PC-3 (cell line): ENCODE results near the gene IGSF9B. TPM values are rescaled to one million over a fixed set of nuclear protein-coding genes. Genes with fewer than 3 reads are reported as not detected.

Experiments
- ATAC-seq: fragments of 200-7000 bp; cut with Tn5 transposase; 2 replicates; pipeline ENCODE4 v1.9.1; 2020; ENCODE audit warnings: mild to moderate bottlenecking, moderate library complexity
- BruUV-seq: library from RNA; stranded (reverse); fragments of 400-500 nt; replicated peaks from 2 replicates; lab custom pipeline; 2021; lab: Mats Ljungman, UMichigan
- CTCF ChIA-PET: fragments of 300-600 bp; sonication (Branson Sonifier 250); formaldehyde crosslinking; loops from one replicate; lab custom pipeline; 2022; ENCODE audit warnings: antibody characterized with exemption; lab: Charles Lee
- POLR2A ChIA-PET: fragments of 300-600 bp; sonication (Branson Sonifier 250); formaldehyde crosslinking; loops from one replicate; lab custom pipeline; 2022; ENCODE audit warnings: antibody characterized with exemption; ENCODE audit not compliant: unreplicated experiment; lab: Charles Lee
- DNase-seq: peaks from one replicate; pipeline ENCODE4 v3.0.0-alpha.2; 2015
- H2AFZ ChIP-seq: fragments of 300-600 bp; sonication (generic); 2 replicates; pipeline ENCODE4 v1.6.0; 2016; ENCODE audit warnings: antibody characterized with exemption, low read length
- H3F3A ChIP-seq: fragments of 300-600 bp; sonication (generic); one replicate; pipeline ENCODE4 v1.6.0; 2017; ENCODE audit warnings: antibody characterized with exemption, low read length, control low read depth, mild to moderate bottlenecking; ENCODE audit not compliant: unreplicated experiment
- H3K27ac ChIP-seq: fragments of 300-600 bp; sonication (generic); 2 replicates; pipeline ENCODE4 v1.5.1; 2016; ENCODE audit warnings: mild to moderate bottlenecking, low read length
- H3K27me3 ChIP-seq: fragments of 300-600 bp; sonication (generic); 2 replicates; pipeline ENCODE4 v1.6.1; 2016; ENCODE audit warnings: low read length, mixed read lengths
- H3K36me3 ChIP-seq: fragments of 300-600 bp; sonication (generic); 2 replicates; pipeline ENCODE4 v1.6.1; 2016; ENCODE audit warnings: low read depth, mixed run types, low read length, mixed read lengths
- H3K4me1 ChIP-seq: fragments of 300-600 bp; sonication (generic); 2 replicates; pipeline ENCODE4 v1.5.1; 2016; ENCODE audit warnings: low read length; ENCODE audit not compliant: insufficient read depth
- H3K4me2 ChIP-seq: fragments of 300-600 bp; sonication (generic); 2 replicates; pipeline ENCODE4 v1.6.0; 2016; ENCODE audit warnings: low read length
- H3K4me3 ChIP-seq: fragments of 300-600 bp; sonication (generic); 2 replicates; pipeline ENCODE4 v1.5.1; 2016; ENCODE audit warnings: mild to moderate bottlenecking, low read length, mixed read lengths
- H3K79me2 ChIP-seq: fragments of 300-600 bp; sonication (generic); 2 replicates; pipeline ENCODE4 v1.6.1; 2017; ENCODE audit warnings: low read length, mixed read lengths
- H3K9ac ChIP-seq: fragments of 300-600 bp; sonication (generic); 2 replicates; pipeline ENCODE4 v1.6.0; 2016; ENCODE audit warnings: mild to moderate bottlenecking, low read length
- H3K9me2 ChIP-seq: fragments of 300-600 bp; sonication (generic); replicated peaks from 2 replicates; pipeline ENCODE4 v1.6.1; 2016; ENCODE audit warnings: mixed run types, low read length, mixed read lengths
- H3K9me3 ChIP-seq: fragments of 300-600 bp; sonication (generic); 2 replicates; pipeline ENCODE4 v1.6.1; 2016; ENCODE audit warnings: low read length, mixed read lengths
- H4K20me1 ChIP-seq: fragments of 300-600 bp; sonication (generic); 2 replicates; pipeline ENCODE4 v1.6.1; 2016; ENCODE audit warnings: low read length, mixed read lengths
- EZH2 ChIP-seq: fragments of 300-600 bp; sonication (generic); IDR thresholded peaks from one replicate; pipeline ENCODE4 v1.6.1; 2017; ENCODE audit warnings: antibody characterized with exemption, mild to moderate bottlenecking, low read length; ENCODE audit not compliant: unreplicated experiment
- EZH2phosphoT487 ChIP-seq: fragments of 300-600 bp; sonication (generic); IDR thresholded peaks from 2 replicates; pipeline ENCODE4 v1.6.1; 2018; ENCODE audit warnings: mild to moderate bottlenecking, antibody characterized with exemption, low read length, borderline replicate concordance
- intact Hi-C: fragments of 100-400 bp; cut with micrococcal nuclease; formaldehyde crosslinking; loops from 2 replicates; pipeline ENCODE4 v1.9.0; 2023
- total RNA-seq: library from RNA; depleted of rRNA; stranded (reverse); fragments of >200 nt; gene quantifications from 2 replicates; pipeline ENCODE4 v1.2.3, GENCODE V29; 2014
- TF ChIP-seq, protein P1 (sequence below): fragments of 300-600 bp; sonication (generic); conservative IDR thresholded peaks from 2 replicates; pipeline ENCODE4 v1.5.1; 2017; ENCODE audit warnings: antibody characterized with exemption, low read depth, mild to moderate bottlenecking, low read length

IGSF9B gene
- total RNA-seq, 1 experiment from 2014 or later = 0.58 TPM

DNA sequence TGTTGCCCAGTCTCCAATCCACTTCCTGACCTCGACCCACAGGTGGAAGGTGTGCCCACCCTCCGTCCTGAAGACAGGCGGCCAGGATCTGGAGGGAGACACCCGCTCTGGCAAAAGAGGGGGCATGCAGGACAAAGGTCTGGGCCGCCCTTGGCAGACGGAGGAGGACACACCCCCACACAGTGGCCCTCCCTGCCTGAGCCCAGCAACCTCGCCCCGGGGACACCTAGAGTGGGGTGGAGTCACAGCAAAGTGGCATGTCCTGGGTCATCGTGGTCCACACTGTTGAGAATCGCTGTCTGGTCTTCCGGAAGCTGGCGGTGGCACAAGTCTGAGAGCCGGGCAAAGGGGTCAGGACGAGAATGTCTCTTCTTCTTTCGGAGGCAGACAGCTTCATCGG lies 47.9 kb downstream of the IGSF9B start:
- TF ChIP-seq EZH2phosphoT487 (no peak), EZH2 (no peak)
- TF ChIP-seq, protein P1, sequence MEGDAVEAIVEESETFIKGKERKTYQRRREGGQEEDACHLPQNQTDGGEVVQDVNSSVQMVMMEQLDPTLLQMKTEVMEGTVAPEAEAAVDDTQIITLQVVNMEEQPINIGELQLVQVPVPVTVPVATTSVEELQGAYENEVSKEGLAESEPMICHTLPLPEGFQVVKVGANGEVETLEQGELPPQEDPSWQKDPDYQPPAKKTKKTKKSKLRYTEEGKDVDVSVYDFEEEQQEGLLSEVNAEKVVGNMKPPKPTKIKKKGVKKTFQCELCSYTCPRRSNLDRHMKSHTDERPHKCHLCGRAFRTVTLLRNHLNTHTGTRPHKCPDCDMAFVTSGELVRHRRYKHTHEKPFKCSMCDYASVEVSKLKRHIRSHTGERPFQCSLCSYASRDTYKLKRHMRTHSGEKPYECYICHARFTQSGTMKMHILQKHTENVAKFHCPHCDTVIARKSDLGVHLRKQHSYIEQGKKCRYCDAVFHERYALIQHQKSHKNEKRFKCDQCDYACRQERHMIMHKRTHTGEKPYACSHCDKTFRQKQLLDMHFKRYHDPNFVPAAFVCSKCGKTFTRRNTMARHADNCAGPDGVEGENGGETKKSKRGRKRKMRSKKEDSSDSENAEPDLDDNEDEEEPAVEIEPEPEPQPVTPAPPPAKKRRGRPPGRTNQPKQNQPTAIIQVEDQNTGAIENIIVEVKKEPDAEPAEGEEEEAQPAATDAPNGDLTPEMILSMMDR = no peak
- ChIA-PET CTCF (no interaction called here), POLR2A (no interaction called here)
- Histone ChIP-seq H3K9me2 (no peaks in the 10 kb centered on the region), H3K4me3 (no peak overlapping the region), H3K4me2 (no peak overlapping the region), H3K36me3 (no peaks in the 10 kb centered on the region), H3K4me1 (no peaks in the 10 kb centered on the region), H3K27me3 (no peaks in the 10 kb centered on the region), H3K27ac (no peak overlapping the region), H4K20me1 (no peaks in the 10 kb centered on the region), H2AFZ (no peak overlapping the region), H3K9ac (no peak overlapping the region), H3K9me3 (no peaks in the 10 kb centered on the region), H3F3A (no peaks in the 10 kb centered on the region), H3K79me2 (no peaks in the 10 kb centered on the region)
- intact Hi-C loops = no loop called here
- no peak for DNase-seq
- ATAC-seq = no peak
- no TSS peak for BruUV-seq

DNA sequence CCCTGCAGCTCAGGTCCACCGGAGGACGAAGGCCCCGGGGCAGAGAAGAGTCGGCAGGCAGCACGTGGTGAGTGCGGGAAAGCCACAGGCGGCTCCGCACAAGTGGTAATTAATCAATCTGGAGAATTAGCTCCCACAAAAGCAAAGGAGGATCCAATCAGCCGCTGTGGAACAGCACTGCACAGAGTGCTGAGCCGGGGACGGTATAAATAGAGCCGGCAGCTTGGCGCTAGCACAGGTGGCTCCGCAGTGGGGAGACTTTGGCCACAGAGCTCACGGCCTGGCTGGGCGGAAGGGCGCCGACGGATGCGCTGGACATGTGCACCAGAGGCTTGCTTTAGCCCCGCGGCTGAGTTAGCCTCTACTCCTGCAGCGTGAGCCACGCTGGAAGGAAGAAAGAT lies 48.9 kb downstream of the IGSF9B start:
- no peak overlapping the region for H3K4me3 ChIP-seq
- no peak overlapping the region for H3K4me2 ChIP-seq
- TF ChIP-seq, protein P1 = no peak
- TF ChIP-seq EZH2 (no peak), EZH2phosphoT487 (no peak)
- no TSS peak for BruUV-seq
- no peaks in the 10 kb centered on the region for H3K79me2 ChIP-seq
- ChIA-PET POLR2A (no interaction called here), CTCF (no interaction called here)
- ATAC-seq (no peak), DNase-seq (no peak)
- H3F3A ChIP-seq = no peaks in the 10 kb centered on the region
- H3K4me1 ChIP-seq = no peaks in the 10 kb centered on the region
- H3K9ac ChIP-seq = no peak overlapping the region
- H4K20me1 ChIP-seq = no peaks in the 10 kb centered on the region
- intact Hi-C loops = no loop called here
- H2AFZ ChIP-seq = no peak overlapping the region
- no peaks in the 10 kb centered on the region for H3K27me3 ChIP-seq
- H3K9me2 ChIP-seq = no peaks in the 10 kb centered on the region
- H3K36me3 ChIP-seq = no peaks in the 10 kb centered on the region
- no peaks in the 10 kb centered on the region for H3K9me3 ChIP-seq
- no peak overlapping the region for H3K27ac ChIP-seq

DNA sequence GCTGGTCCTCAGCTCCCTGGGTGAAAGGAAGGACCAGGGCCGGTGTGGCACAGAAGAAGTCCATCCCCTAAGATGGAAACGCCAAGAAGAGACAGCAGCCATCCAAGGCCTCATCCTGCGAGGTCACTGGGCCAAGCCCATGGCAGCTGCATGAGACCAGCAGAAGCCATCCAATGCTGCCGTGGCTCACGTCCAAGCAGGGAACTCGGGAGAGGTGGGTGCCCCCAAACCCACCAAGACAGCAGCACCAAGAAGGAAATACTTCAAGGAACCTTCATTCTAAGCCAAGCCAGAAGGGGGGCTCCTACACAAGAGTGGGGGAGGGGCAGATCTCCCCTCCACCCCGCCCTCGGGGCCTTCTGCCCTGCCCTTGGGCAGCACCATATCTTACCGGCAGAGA lies 49.6 kb downstream of the IGSF9B start:
- Histone ChIP-seq H3K36me3 (no peaks in the 10 kb centered on the region), H3F3A (no peaks in the 10 kb centered on the region), H3K9me2 (no peaks in the 10 kb centered on the region), H3K9me3 (no peaks in the 10 kb centered on the region), H3K4me1 (no peaks in the 10 kb centered on the region), H2AFZ (no peak overlapping the region), H3K79me2 (no peaks in the 10 kb centered on the region), H3K27me3 (no peaks in the 10 kb centered on the region), H4K20me1 (no peaks in the 10 kb centered on the region), H3K9ac (no peak overlapping the region), H3K4me3 (no peak overlapping the region), H3K4me2 (no peak overlapping the region), H3K27ac (no peak overlapping the region)
- BruUV-seq = no TSS peak
- POLR2A ChIA-PET = no interaction called here
- no peak for DNase-seq
- CTCF ChIA-PET = no interaction called here
- intact Hi-C loops = no loop called here
- TF ChIP-seq EZH2phosphoT487 (no peak), EZH2 (no peak)
- TF ChIP-seq, protein P1 = no peak
- no peak for ATAC-seq
